Measurements from ENCODE around the gene BEND6.
A peak's percentile ranks its signal among the peaks of the same experiment; 100 is the strongest.
"Not testable (repeated sequence)": the region's sequence is repeated elsewhere in the genome, so short reads cannot be mapped to it uniquely, and the experiment has no call there.

The BEND6 gene

GRCh38 chr6:57040011-57040410 is 85.1 kb downstream of the BEND6 start:
- no peak overlapping the region for H3K9ac ChIP-seq (ENCODE audit: low read depth, low read length, poor library complexity, severe bottlenecking)
- peak overlapping the region; percentile 66; the same call in 1 of the 2 replicates for H2AFZ ChIP-seq (ENCODE audit: low read length)
- no peaks in the 10 kb centered on the region for H3K27me3 ChIP-seq (ENCODE audit: insufficient read depth, low read length, poor library complexity, severe bottlenecking)
- H3K9me2 ChIP-seq (replicated peaks; ENCODE audit: low read depth, low read length): no peaks in the 10 kb centered on the region
- no peaks in the 10 kb centered on the region for H3K4me1 ChIP-seq (ENCODE audit: insufficient read depth, low read length, poor library complexity, severe bottlenecking)
- no peaks in the 10 kb centered on the region for H4K20me1 ChIP-seq (ENCODE audit: insufficient read depth, low read length, poor library complexity, severe bottlenecking)
- no peaks in the 10 kb centered on the region for H3K9me3 ChIP-seq (ENCODE audit: insufficient read depth, low read depth, low read length)
- no peak overlapping the region for H3K4me3 ChIP-seq (ENCODE audit: low read length, poor library complexity, severe bottlenecking)
- TF ChIP-seq EZH2phosphoT487 (IDR thresholded peaks at IDR 0.05; ENCODE audit: borderline replicate concordance) (no peak), CTCF (conservative IDR thresholded peaks at IDR 0.05; ENCODE audit: low read length) (peak; percentile 69)
- no peaks in the 10 kb centered on the region for H3K36me3 ChIP-seq (ENCODE audit: insufficient read depth, low read length)
- no peaks in the 10 kb centered on the region for H3K79me2 ChIP-seq (ENCODE audit: insufficient read depth, low read length)
- H3K4me2 ChIP-seq (ENCODE audit: low read depth, low read length, poor library complexity, severe bottlenecking): no peak overlapping the region
- no peaks in the 10 kb centered on the region for H3F3A ChIP-seq (ENCODE audit: low read depth)

GRCh38 chr6:57044061-57044460 is 89.2 kb downstream of the BEND6 start:
- H3K9ac ChIP-seq (ENCODE audit: low read depth, low read length, poor library complexity, severe bottlenecking); H3K27me3 ChIP-seq (ENCODE audit: insufficient read depth, low read length, poor library complexity, severe bottlenecking); H3K4me3 ChIP-seq (ENCODE audit: low read length, poor library complexity, severe bottlenecking); H3K9me2 ChIP-seq (replicated peaks; ENCODE audit: low read depth, low read length); H3K9me3 ChIP-seq (ENCODE audit: insufficient read depth, low read depth, low read length); H2AFZ ChIP-seq (ENCODE audit: low read length); H3K4me2 ChIP-seq (ENCODE audit: low read depth, low read length, poor library complexity, severe bottlenecking); H3F3A ChIP-seq (ENCODE audit: low read depth); H3K36me3 ChIP-seq (ENCODE audit: insufficient read depth, low read length): not testable (repeated sequence)
- Histone ChIP-seq H3K79me2 (ENCODE audit: insufficient read depth, low read length) (peaks cover 13% of the 10 kb centered on the region), H4K20me1 (ENCODE audit: insufficient read depth, low read length, poor library complexity, severe bottlenecking) (peaks cover 12% of the 10 kb centered on the region), H3K4me1 (ENCODE audit: insufficient read depth, low read length, poor library complexity, severe bottlenecking) (peaks cover 19% of the 10 kb centered on the region)

- no peaks in the 10 kb centered on the region for H3K9me3 ChIP-seq (ENCODE audit: insufficient read depth, low read depth, low read length)
- no peak overlapping the region for H2AFZ ChIP-seq (ENCODE audit: low read length)
- TF ChIP-seq CTCF (conservative IDR thresholded peaks at IDR 0.05; ENCODE audit: low read length): no peak
- TF ChIP-seq EZH2phosphoT487 (IDR thresholded peaks at IDR 0.05; ENCODE audit: borderline replicate concordance): no peak
- peaks cover 17% of the 10 kb centered on the region for H4K20me1 ChIP-seq (ENCODE audit: insufficient read depth, low read length, poor library complexity, severe bottlenecking)
- H3K4me2 ChIP-seq (ENCODE audit: low read depth, low read length, poor library complexity, severe bottlenecking): no peak overlapping the region
- no peaks in the 10 kb centered on the region for H3K27me3 ChIP-seq (ENCODE audit: insufficient read depth, low read length, poor library complexity, severe bottlenecking)
- H3K79me2 ChIP-seq (ENCODE audit: insufficient read depth, low read length): peaks cover 18% of the 10 kb centered on the region
- no peaks in the 10 kb centered on the region for H3F3A ChIP-seq (ENCODE audit: low read depth)
- H3K36me3 ChIP-seq (ENCODE audit: insufficient read depth, low read length): no peaks in the 10 kb centered on the region
- no peak overlapping the region for H3K4me3 ChIP-seq (ENCODE audit: low read length, poor library complexity, severe bottlenecking)
- no peaks in the 10 kb centered on the region for H3K9me2 ChIP-seq (replicated peaks; ENCODE audit: low read depth, low read length)
- peaks cover 24% of the 10 kb centered on the region for H3K4me1 ChIP-seq (ENCODE audit: insufficient read depth, low read length, poor library complexity, severe bottlenecking)
- H3K9ac ChIP-seq (ENCODE audit: low read depth, low read length, poor library complexity, severe bottlenecking): no peak overlapping the region
Observed at GRCh38 chr6:57044568-57044967, 89.7 kb downstream of the BEND6 start.

GRCh38 chr6:57046332-57047256 is 91.7 kb downstream of the BEND6 start, which contains the start of gene KIAA1586:
KIAA1586 (plus strand) TSS chr6:57046693; CDS start chr6:57046756, 63 bp downstream.
- Histone ChIP-seq H3K4me1 (ENCODE audit: insufficient read depth, low read length, poor library complexity, severe bottlenecking) (peaks cover 34% of the 10 kb centered on the region), H2AFZ (ENCODE audit: low read length) (peak within 1 kb of the TSS; percentile 79), H3K4me2 (ENCODE audit: low read depth, low read length, poor library complexity, severe bottlenecking) (peak within 1 kb of the TSS; percentile 72), H3K36me3 (ENCODE audit: insufficient read depth, low read length) (peaks cover 14% of the 10 kb centered on the region), H4K20me1 (ENCODE audit: insufficient read depth, low read length, poor library complexity, severe bottlenecking) (peaks cover 32% of the 10 kb centered on the region), H3K4me3 (ENCODE audit: low read length, poor library complexity, severe bottlenecking) (peak within 1 kb of the TSS; percentile 74), H3K9ac (ENCODE audit: low read depth, low read length, poor library complexity, severe bottlenecking) (peak within 1 kb of the TSS; percentile 71), H3K79me2 (ENCODE audit: insufficient read depth, low read length) (peaks cover 39% of the 10 kb centered on the region)
- not testable (repeated sequence) for H3K9me3 ChIP-seq (ENCODE audit: insufficient read depth, low read depth, low read length); H3F3A ChIP-seq (ENCODE audit: low read depth); H3K9me2 ChIP-seq (replicated peaks; ENCODE audit: low read depth, low read length); H3K27me3 ChIP-seq (ENCODE audit: insufficient read depth, low read length, poor library complexity, severe bottlenecking)

- peaks cover 18% of the 10 kb centered on the region for H3K36me3 ChIP-seq (ENCODE audit: insufficient read depth, low read length)
- H3K4me3 ChIP-seq (ENCODE audit: low read length, poor library complexity, severe bottlenecking); H3K27me3 ChIP-seq (ENCODE audit: insufficient read depth, low read length, poor library complexity, severe bottlenecking); H3F3A ChIP-seq (ENCODE audit: low read depth); H2AFZ ChIP-seq (ENCODE audit: low read length); H3K9me2 ChIP-seq (replicated peaks; ENCODE audit: low read depth, low read length); H3K9me3 ChIP-seq (ENCODE audit: insufficient read depth, low read depth, low read length); H3K4me2 ChIP-seq (ENCODE audit: low read depth, low read length, poor library complexity, severe bottlenecking); H3K9ac ChIP-seq (ENCODE audit: low read depth, low read length, poor library complexity, severe bottlenecking): not testable (repeated sequence)
- peaks cover 35% of the 10 kb centered on the region for H4K20me1 ChIP-seq (ENCODE audit: insufficient read depth, low read length, poor library complexity, severe bottlenecking)
- H3K4me1 ChIP-seq (ENCODE audit: insufficient read depth, low read length, poor library complexity, severe bottlenecking): peaks cover 34% of the 10 kb centered on the region
- H3K79me2 ChIP-seq (ENCODE audit: insufficient read depth, low read length): peaks cover 42% of the 10 kb centered on the region
Observed at GRCh38 chr6:57047257-57047585, 92.3 kb downstream of the BEND6 start.

DNA sequence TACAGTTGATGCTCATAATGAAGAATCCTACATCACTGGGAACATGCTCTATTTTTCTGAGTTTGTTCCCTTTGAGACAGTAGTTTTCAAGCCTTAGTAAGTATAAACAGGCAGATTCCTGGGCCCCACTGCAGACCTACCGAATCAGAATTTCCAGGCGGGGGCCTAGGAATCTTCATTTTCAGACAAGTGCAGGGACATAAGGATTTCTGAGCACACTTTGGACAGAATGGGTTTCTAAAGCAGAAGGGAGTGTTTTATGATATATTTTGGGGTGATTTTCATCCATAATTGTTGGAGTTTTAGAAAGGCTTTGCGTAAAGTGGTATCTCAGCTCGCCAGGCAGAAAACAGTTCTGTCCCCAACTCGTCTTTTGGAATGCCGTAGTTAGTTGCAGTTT is 93.0 kb downstream of the BEND6 start:
- peaks cover 42% of the 10 kb centered on the region for H3K79me2 ChIP-seq (ENCODE audit: insufficient read depth, low read length)
- H3K4me1 ChIP-seq (ENCODE audit: insufficient read depth, low read length, poor library complexity, severe bottlenecking): peaks cover 34% of the 10 kb centered on the region
- not testable (repeated sequence) for H3K9me2 ChIP-seq (replicated peaks; ENCODE audit: low read depth, low read length); H3F3A ChIP-seq (ENCODE audit: low read depth); H3K27me3 ChIP-seq (ENCODE audit: insufficient read depth, low read length, poor library complexity, severe bottlenecking); H2AFZ ChIP-seq (ENCODE audit: low read length); H3K9me3 ChIP-seq (ENCODE audit: insufficient read depth, low read depth, low read length)
- peak overlapping the region; percentile 79 for H3K4me2 ChIP-seq (ENCODE audit: low read depth, low read length, poor library complexity, severe bottlenecking)
- H3K36me3 ChIP-seq (ENCODE audit: insufficient read depth, low read length): peaks cover 22% of the 10 kb centered on the region
- peak overlapping the region; percentile 73 for H3K4me3 ChIP-seq (ENCODE audit: low read length, poor library complexity, severe bottlenecking)
- peak overlapping the region; percentile 59 for H3K9ac ChIP-seq (ENCODE audit: low read depth, low read length, poor library complexity, severe bottlenecking)
- peaks cover 39% of the 10 kb centered on the region for H4K20me1 ChIP-seq (ENCODE audit: insufficient read depth, low read length, poor library complexity, severe bottlenecking)
